HG02759 (cell line): ENCODE results near the gene WDR38.

ENCODE experiments used
- ATAC-seq: cut with Tn5 transposase; IDR thresholded peaks from one replicate; pipeline ENCODE4 v1.9.1; 2021; ENCODE audit warnings: mild to moderate bottlenecking, moderate library complexity; ENCODE audit not compliant: unreplicated experiment

WDR38 gene

GRCh38 chr9:124857533-124858162, 4.4 kb downstream of the WDR38 start:
- no peak for ATAC-seq

- no peak for ATAC-seq
Measured at GRCh38 chr9:124858330-124859046, 5.2 kb downstream of the WDR38 start.

DNA sequence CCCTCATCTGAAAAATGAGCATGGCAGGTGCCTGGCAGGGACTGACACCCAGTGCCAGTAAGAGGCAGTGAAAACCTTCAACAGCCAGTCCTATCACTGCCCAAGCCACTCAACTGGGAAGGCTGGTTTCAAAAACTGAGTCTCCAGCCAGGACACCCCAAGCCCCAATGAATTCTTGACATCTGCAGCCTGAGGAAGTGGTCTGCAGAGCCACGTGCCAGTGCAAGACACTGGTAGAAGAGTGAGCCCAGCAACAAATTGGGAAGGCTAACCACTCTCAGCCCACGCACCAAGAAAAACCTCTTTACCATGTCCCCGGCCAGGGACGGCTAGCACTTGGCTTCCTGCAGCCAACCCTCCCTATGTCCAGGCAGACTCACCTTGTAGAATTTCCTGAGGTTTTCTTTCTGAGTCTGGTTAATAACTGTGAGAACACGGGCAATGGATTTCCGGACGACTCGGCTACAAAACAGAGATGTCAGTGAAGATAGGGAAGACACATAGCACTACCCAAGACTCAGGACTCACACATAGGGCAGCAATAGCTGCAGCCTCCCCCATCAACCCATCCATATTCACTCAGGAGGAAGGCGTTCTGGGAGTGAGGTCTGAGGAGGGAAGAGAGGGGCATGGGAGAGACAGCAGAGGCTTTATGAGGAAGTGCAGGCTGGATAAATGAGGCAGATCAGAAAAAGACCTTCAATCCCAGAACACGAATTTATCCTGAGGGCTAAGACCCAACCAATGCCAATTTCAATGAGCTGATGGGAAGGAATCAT, 6.7 kb downstream of the WDR38 start:
- ATAC-seq = no peak

DNA sequence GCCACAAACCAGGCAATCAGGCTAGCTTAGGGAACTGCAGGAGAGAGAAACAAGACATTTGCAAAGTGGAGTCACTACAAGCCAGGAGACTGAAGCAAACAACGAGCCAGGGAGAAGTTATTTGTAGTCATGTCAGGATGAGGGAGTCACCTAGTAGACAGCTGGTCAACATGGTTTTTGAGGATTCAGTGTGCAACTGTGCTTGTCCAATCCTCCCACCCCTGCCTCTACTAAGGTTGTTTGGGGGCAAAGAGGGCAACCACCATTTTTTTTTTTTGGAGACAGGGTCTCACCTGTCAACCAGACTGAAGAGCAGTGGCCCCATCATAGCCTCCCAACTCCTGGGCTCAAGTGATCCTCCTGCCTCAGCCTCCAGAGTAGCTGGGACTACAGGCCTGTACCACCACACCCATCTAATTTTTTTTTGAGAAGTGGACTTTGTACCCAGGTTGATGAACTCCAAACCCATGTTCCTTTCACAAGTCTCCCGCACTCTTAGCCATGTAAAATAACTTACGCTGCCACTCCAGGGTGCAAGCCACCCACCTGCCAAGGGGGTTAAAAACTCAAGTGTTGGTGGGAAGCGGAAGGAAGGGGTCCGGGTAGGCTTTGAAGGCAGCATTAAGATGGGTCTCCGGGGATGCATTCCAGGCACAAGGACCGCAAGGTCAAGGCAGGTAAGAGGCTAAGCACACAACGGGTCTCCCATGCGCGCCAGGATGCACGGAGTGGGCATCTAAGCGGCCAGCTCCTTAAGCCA, 7.5 kb downstream of the WDR38 start:
- no peak for ATAC-seq

- ATAC-seq = peak; percentile 93
Measured at GRCh38 chr9:124861342-124862229, 8.3 kb downstream of the WDR38 start, which contains the start of the genes ARPC5L and RPL35. Gene ARPC5L, plus strand, starts transcription at chr9:124862130. Its CDS starts 7,161 bp downstream, at chr9:124869291. Gene RPL35, minus strand, starts transcription at chr9:124861957. Its CDS starts 45 bp downstream, at chr9:124861912.

DNA sequence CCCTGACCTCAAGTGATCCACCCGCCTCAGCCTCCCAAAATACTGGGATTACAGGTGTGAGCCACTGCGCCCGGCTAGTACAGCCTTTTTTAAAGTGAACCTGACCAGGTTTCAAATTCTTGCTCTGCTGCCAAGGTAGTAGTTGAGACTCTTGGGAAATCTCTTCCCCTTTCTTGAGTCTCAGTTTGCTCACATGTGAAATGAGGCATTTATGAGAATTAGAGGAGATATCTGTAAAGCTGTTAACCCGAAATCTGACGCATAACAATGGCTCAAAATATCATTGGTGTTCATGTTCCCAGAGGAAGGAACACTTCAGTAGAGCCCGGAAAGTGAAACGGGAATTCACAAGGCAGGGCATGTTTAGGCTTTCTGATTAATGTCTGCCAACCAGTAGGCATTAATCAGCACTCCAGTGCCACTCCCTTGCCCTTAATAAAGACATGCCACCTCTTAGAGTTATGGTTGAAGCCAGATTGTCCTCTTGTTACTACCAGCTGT, 10.2 kb downstream of the WDR38 start:
- ATAC-seq = no peak

- peak; percentile 74 for ATAC-seq
Measured at GRCh38 chr9:124868511-124869465, 15.5 kb downstream of the WDR38 start.

- peak; percentile 12 for ATAC-seq
Measured at GRCh38 chr9:124869466-124869985, 16.3 kb downstream of the WDR38 start.

GRCh38 chr9:124869986-124870560, 16.8 kb downstream of the WDR38 start:
- ATAC-seq = peak; percentile 30

GRCh38 chr9:124870723-124871122, 17.5 kb downstream of the WDR38 start:
- no peak for ATAC-seq

GRCh38 chr9:124871156-124871561, 17.9 kb downstream of the WDR38 start:
- no peak for ATAC-seq

DNA sequence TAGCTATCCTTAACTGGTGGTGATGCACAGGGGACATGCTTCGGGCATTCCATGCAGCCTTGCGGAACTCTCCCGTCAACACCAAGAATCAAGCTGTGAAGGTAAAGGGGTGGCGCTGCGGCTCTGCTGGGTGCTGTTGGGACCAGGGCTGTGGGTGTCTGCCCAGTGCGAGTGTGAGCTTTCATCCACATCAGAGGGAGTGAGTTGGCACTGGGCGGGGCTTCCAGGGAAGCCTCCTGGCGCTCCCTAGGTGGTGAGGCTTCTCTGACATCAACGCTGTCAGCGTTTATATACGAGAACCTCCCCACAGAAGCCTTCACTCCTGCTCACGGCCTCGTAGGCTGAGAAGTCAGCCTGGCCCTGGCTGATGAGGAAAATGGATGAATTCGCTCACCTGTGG, 20.4 kb downstream of the WDR38 start:
- no peak for ATAC-seq

DNA sequence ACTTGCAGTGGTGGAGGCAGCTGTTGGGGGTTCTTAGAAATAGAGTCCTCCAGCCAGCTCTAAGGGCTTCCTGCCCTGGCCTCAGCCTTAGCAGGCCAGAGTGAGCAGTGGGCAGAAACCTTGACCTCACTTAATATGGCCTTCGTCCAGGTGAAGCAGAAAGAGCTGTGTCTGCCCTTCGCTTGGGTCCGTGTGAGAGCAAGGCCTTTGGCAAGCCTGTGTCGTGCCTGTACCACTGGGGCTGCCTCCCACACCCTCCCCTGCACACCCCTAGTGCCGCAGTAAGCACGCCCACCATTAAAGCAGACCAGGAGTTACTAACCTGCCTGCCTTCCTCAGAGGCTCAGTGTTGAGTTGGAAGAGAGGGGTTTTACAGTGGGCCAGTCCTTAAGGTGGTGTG, 22.2 kb downstream of the WDR38 start:
- ATAC-seq = no peak

DNA sequence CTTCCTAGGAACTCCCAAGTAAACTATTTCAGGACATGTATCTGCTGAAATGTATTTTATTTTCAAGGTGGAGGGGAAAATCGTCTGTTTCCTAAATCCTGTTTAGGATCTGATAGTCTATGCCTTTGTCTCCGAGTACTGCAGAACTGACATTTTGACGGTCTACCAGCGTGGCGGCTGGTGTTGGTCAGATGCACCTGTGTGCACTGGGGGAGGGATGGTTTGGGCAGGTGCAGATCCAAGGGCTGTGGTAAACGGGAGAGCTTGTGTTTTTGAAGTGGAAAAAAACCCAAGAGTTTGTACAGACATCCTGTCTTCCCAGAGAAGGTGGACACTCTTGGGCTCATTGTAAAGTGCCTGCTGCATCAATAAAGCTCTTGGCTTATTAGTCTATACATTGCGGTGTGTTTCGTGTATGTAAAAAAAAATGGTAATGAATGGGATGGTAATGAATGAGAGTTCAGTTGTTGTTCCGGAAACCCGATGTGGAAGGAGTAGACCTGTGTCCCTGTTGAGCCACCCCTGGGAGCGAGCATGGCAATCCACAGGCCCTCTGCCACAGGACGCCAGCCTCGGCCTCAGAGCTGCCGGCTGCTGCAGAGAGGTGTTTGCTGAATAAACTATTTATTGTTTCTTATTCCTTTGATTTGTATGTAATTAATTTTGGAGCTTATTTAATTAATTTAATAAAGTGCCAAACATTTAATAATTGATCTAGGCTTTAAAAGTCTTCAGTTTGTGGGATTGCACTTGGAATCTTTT, 23.9 kb downstream of the WDR38 start:
- no peak for ATAC-seq

DNA sequence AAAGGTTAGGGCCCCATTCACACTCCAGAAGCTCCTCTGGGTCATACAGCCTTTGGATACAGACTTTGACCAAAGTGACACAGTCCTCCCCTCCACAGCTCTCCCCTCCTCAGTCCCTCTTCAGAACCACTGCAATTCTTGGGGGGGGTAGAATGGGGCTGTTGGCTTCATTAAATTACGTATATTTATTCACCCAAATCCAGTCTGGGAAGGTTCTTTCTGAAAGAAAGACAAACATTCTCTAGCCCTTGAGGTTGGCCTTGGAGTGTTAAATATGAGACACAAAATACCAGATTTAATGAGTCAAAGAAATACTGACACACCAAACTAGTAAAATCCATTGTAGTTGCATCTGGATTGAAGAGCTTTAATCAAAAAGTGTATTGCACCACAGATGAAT, 24.8 kb downstream of the WDR38 start:
- no peak for ATAC-seq

DNA sequence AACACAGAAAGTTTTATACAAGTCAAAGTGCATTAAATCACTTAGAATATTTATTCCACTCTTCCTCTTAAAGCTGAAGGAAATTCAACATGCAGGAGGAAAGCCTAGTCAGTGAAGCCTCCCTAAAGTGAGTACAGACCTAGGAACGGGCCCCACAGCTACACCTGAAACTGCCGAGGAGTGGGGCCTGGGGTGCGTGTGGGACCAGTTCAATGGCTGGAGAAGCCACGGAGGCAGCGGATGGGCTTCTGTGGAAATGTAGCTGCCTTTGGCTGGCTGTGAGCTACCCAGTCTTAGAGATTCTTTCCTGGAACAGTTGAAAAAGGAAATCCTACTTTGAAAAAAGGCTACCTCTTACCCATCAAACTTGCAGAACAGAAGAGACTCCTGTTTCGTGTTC, 25.3 kb downstream of the WDR38 start:
- no peak for ATAC-seq

DNA sequence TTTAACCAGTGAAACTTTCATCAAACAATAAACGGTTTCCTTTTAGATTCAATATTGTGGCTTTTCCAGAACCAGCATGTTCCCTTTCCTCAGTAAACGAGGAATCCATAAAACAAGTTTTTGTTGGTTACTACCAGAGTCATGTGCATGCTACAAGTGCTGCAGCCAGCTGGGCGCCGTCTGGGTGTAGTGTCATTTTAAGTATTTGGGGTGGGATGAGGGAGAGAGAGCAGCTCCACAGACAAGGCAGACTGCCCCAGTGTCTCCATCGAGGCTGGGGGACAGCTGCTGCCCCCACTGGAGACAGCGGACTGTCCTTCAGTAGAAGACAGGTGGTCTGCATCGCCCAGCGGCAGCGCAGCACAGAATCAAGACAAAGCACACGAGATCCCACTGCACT, 26.0 kb downstream of the WDR38 start:
- no peak for ATAC-seq
